Activated CD8-positive, alpha-beta T cell treated with anti-CD3 and anti-CD28 coated beads, Interleukin-2, amount 10 ng/mL, durations not matched to agents 7 days and 5 days (primary cell): ENCODE measurements around the gene HNRNPA1L2. TPM values are rescaled to one million over a fixed set of nuclear protein-coding genes. Genes with fewer than 3 reads are reported as not detected.

Experiments
- ATAC-seq: fragments of 150-1000 bp; cut with Tn5 transposase; one replicate; pipeline ENCODE4 v1.10.0; 2021; ENCODE audit warnings: moderate library complexity
- CTCF ChIA-PET: fragments of 350-600 bp; sonication (Branson Sonifier 250); formaldehyde crosslinking; loops from one replicate; lab custom pipeline; 2021; ENCODE audit warnings: antibody characterized with exemption; lab: Charles Lee
- POLR2A ChIA-PET: fragments of 350-600 bp; sonication (Branson Sonifier 250); formaldehyde crosslinking; loops from one replicate; lab custom pipeline; 2021; ENCODE audit warnings: antibody characterized with exemption; lab: Charles Lee
- DNase-seq: peaks from one replicate; pipeline ENCODE4 v3.0.0-alpha.2; 2020
- H3K27ac Mint-ChIP-seq: one replicate; pipeline ENCODE4 v1.8.0; 2021; ENCODE audit warnings: mild to moderate bottlenecking, mixed read lengths
- H3K27me3 Mint-ChIP-seq: one replicate; pipeline ENCODE4 v1.8.0; 2021; ENCODE audit warnings: low read depth, mixed read lengths
- H3K36me3 Mint-ChIP-seq: one replicate; pipeline ENCODE4 v1.8.0; 2021; ENCODE audit warnings: low read depth, mixed read lengths
- H3K4me1 Mint-ChIP-seq: one replicate; pipeline ENCODE4 v1.8.0; 2021; ENCODE audit warnings: low read depth, mixed read lengths
- H3K4me3 Mint-ChIP-seq: one replicate; pipeline ENCODE4 v1.8.0; 2021; ENCODE audit warnings: mild to moderate bottlenecking, mixed read lengths
- H3K9me3 Mint-ChIP-seq: one replicate; pipeline ENCODE4 v1.8.0; 2022; ENCODE audit warnings: mixed read lengths; ENCODE audit not compliant: insufficient read depth
- total RNA-seq, 2 experiments: library from RNA; stranded (reverse); gene quantifications; one replicate each; pipeline ENCODE4 v1.2.3, GENCODE V29; 2021

The HNRNPA1L2 gene
- total RNA-seq, 2 experiments from 2014 or later = 10.4 TPM

DNA sequence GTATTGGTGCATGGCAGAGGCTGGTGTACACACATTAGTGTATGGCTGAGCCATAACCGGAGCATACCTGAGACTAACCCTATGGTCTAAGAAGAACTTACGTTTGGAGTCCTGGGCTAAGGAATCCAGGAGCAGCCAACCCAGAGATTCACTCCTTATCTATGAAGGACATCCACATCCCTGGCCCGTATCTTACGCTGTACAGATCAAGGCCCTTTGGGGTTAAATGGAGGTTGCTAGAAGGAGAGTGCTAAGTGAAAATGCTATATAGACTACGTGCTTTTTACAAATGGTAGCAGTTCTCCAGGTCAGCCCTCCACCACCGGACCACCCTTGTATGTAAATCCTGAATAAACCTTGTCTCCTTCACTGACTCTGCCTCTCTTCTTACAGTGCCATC is 8.5 kb downstream of the HNRNPA1L2 start:
- Mint-ChIP-seq H3K4me3 (no peak overlapping the region), H3K36me3 (peaks cover 24% of the 10 kb centered on the region), H3K27ac (peak overlapping the region; percentile 48), H3K27me3 (no peaks in the 10 kb centered on the region), H3K4me1 (peaks cover 8% of the 10 kb centered on the region), H3K9me3 (no peaks in the 10 kb centered on the region)
- no peak for DNase-seq
- no peak for ATAC-seq
- POLR2A ChIA-PET = no interaction called here
- CTCF ChIA-PET = no interaction called here

GRCh38 chr13:52651897-52652195 is 9.6 kb downstream of the HNRNPA1L2 start:
- DNase-seq = no peak
- ChIA-PET POLR2A (interaction anchor here (0.6 to 3.4 kb wide), 4 partner anchors 13 to 201 kb away, joined by 3 to 38 read pairs (median 4); no protein-coding TSS in a partner anchor), CTCF (interaction anchor here (0.8 to 3.5 kb wide), 11 partner anchors 12 to 458 kb away, joined by 3 to 48 read pairs (median 5); no protein-coding TSS in a partner anchor)
- H3K4me1 Mint-ChIP-seq = peaks cover 8% of the 10 kb centered on the region
- peaks cover 24% of the 10 kb centered on the region for H3K36me3 Mint-ChIP-seq
- H3K27me3 Mint-ChIP-seq = no peaks in the 10 kb centered on the region
- H3K27ac Mint-ChIP-seq = peak overlapping the region; percentile 50
- H3K9me3 Mint-ChIP-seq = no peaks in the 10 kb centered on the region
- H3K4me3 Mint-ChIP-seq = no peak overlapping the region
- no peak for ATAC-seq

DNA sequence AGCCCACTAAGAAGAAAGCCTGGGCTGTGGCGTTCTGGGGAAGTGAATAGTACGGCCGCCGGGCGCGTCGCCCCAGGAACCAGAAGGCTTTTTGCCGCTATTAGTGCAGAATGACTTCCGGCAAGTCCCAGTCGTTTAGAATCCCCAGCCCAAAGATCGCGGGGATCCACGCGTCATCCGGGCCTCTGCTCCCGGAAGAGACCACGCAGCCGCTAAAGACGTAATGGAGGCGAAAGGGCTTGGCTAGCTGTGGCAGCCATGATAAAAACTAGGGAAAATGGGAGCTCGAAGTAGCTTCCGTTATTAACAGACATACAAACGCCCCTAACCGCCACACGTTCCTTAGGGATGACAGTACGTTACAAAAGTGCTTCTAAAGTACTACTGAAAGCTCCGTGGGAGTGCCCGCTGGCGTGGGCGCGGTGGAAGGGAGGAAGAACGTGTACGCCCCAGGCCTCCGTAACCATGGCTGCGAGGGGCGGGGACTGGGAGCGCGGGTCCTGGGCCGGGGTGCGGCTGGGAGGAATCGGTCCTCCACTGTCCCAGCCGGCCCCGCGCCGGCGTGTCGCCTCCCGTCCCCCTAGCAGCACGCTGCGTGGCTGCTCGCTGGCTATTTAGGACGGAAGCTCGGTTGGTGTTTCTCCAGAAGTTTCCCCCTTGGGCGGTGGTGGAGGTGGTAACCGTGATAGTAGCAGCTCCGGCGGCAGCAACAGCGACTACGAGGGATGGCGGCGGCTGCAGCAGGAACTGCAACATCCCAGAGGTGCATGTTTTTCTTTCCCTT is 10.2 kb downstream of the HNRNPA1L2 start, which contains the start of gene SUGT1:
TSS of gene SUGT1 (plus strand) at position 641 of the 784 bp plus-strand sequence. CDS start at position 726, 85 bp downstream.
- H3K9me3 Mint-ChIP-seq = no peaks in the 10 kb centered on the region
- peaks cover 24% of the 10 kb centered on the region for H3K36me3 Mint-ChIP-seq
- ChIA-PET CTCF (interaction anchor here (0.6 to 3.5 kb wide), 19 partner anchors 12 to 624 kb away, joined by 3 to 48 read pairs (median 5); partner anchors contain the start of gene VPS36), POLR2A (interaction anchor here (0.6 to 3.4 kb wide), 8 partner anchors 14 to 638 kb away, joined by 3 to 38 read pairs (median 3); no protein-coding TSS in a partner anchor)
- H3K27ac Mint-ChIP-seq = peak within 1 kb of the TSS; percentile 50
- H3K27me3 Mint-ChIP-seq = no peaks in the 10 kb centered on the region
- ATAC-seq (peak; percentile 96), DNase-seq (peak; percentile 97)
- peaks cover 8% of the 10 kb centered on the region for H3K4me1 Mint-ChIP-seq
- H3K4me3 Mint-ChIP-seq = no peak within 1 kb of the TSS

DNA sequence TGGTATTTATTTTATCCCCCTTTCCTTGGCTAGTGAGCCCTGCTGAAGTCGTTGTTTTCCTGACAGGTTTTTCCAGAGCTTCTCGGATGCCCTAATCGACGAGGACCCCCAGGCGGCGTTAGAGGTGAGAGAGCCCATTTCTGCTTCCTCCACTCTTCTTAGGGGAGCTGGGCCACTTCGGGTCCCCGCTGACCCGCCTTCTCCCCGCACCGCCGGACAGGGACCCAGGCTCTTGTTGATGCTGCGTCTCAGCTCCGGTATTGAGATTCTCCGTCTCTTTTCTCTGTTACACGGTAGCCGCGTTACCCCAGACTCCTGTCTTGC is 10.7 kb downstream of the HNRNPA1L2 start:
- peaks cover 24% of the 10 kb centered on the region for H3K36me3 Mint-ChIP-seq
- H3K4me1 Mint-ChIP-seq = peaks cover 8% of the 10 kb centered on the region
- no peak overlapping the region for H3K4me3 Mint-ChIP-seq
- POLR2A ChIA-PET = interaction anchor here (0.6 to 3.4 kb wide), 5 partner anchors 15 to 94 kb away, joined by 3 to 38 read pairs (median 3); no protein-coding TSS in a partner anchor
- no peaks in the 10 kb centered on the region for H3K27me3 Mint-ChIP-seq
- DNase-seq (no peak), ATAC-seq (peak; percentile 46)
- CTCF ChIA-PET = interaction anchor here (0.6 to 3.5 kb wide), 18 partner anchors 11 to 623 kb away, joined by 3 to 48 read pairs (median 5); partner anchors contain the start of gene VPS36
- no peaks in the 10 kb centered on the region for H3K9me3 Mint-ChIP-seq
- no peak overlapping the region for H3K27ac Mint-ChIP-seq

- no peak for ATAC-seq
- no peaks in the 10 kb centered on the region for H3K27me3 Mint-ChIP-seq
- no peaks in the 10 kb centered on the region for H3K4me1 Mint-ChIP-seq
- CTCF ChIA-PET = no interaction called here
- H3K9me3 Mint-ChIP-seq = no peaks in the 10 kb centered on the region
- H3K36me3 Mint-ChIP-seq = peaks cover 26% of the 10 kb centered on the region
- no peak overlapping the region for H3K4me3 Mint-ChIP-seq
- H3K27ac Mint-ChIP-seq = no peak overlapping the region
- POLR2A ChIA-PET = no interaction called here
- DNase-seq = no peak
Observed at GRCh38 chr13:52659340-52659739, 17.1 kb downstream of the HNRNPA1L2 start.

DNA sequence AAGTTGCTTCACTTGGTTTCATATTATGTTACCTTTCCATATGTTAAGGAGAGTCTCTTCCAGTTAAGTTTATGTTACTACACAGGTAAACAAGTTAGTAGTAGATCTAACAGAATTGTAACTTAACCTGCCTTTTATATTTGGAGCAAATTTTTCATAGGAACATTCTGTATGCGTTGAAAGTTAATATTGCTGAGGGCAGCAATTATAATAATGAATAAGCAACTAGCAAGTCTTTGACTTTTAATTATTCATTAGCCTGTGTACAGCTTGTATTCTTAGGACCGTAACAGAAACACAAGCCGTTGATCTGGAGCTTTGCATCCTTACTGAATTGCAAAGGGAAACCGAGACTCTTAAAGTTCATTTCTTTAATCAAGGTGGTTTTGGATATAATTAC is 22.0 kb downstream of the HNRNPA1L2 start:
- no peak overlapping the region for H3K27ac Mint-ChIP-seq

GRCh38 chr13:52665325-52665724 is 23.1 kb downstream of the HNRNPA1L2 start:
- POLR2A ChIA-PET = interaction anchor here (2.0 kb wide), 1 partner anchor 48 kb away, joined by 9 read pairs; no protein-coding TSS in a partner anchor
- Mint-ChIP-seq H3K36me3 (peaks cover 38% of the 10 kb centered on the region), H3K4me3 (no peak overlapping the region), H3K27ac (no peak overlapping the region), H3K9me3 (no peaks in the 10 kb centered on the region), H3K4me1 (no peaks in the 10 kb centered on the region), H3K27me3 (no peaks in the 10 kb centered on the region)
- CTCF ChIA-PET = interaction anchor here (0.7 to 4.2 kb wide), 15 partner anchors 9 to 303 kb away, joined by 3 to 48 read pairs (median 5); partner anchors contain the start of gene SUGT1
- DNase-seq (no peak), ATAC-seq (peak; percentile 42)

More for the DNA sequence above, 22.0 kb downstream of the HNRNPA1L2 start:
- H3K4me3 Mint-ChIP-seq = no peak overlapping the region
- POLR2A ChIA-PET = interaction anchor here (2.0 kb wide), 1 partner anchor 47 kb away, joined by 9 read pairs; no protein-coding TSS in a partner anchor
- H3K9me3 Mint-ChIP-seq = no peaks in the 10 kb centered on the region
- CTCF ChIA-PET = interaction anchor here (0.9 to 4.2 kb wide), 8 partner anchors 8 to 304 kb away, joined by 3 to 48 read pairs (median 4); partner anchors contain the start of gene SUGT1
- no peaks in the 10 kb centered on the region for H3K27me3 Mint-ChIP-seq
- DNase-seq (no peak), ATAC-seq (no peak)
- H3K4me1 Mint-ChIP-seq = no peaks in the 10 kb centered on the region
- H3K36me3 Mint-ChIP-seq = peaks cover 39% of the 10 kb centered on the region

DNA sequence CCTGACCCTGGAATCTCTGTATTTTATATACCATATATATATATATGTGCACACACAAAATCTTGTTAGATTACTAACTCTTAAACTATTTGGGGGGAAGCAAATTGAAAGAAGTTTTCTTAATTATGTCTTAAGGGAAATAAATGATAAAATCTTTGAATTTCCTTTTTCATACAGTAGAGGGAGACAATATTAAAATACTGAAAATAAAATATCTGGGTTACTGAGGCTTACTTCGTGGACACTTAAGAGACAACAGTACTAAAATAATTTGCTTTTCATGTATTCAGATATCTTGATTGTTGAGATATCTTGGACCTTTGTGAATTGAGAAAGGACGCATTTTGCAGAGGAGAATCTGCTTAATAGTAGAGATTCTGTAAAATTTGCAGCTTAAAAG is 27.4 kb downstream of the HNRNPA1L2 start:
- CTCF ChIA-PET = interaction anchor here (1.0 to 2.8 kb wide), 2 partner anchors 17 to 139 kb away, joined by 5 to 15 read pairs; partner anchors contain the start of gene SUGT1
- Mint-ChIP-seq H3K27ac (no peak overlapping the region), H3K4me1 (no peaks in the 10 kb centered on the region), H3K9me3 (no peaks in the 10 kb centered on the region), H3K27me3 (no peaks in the 10 kb centered on the region), H3K36me3 (peaks cover 25% of the 10 kb centered on the region), H3K4me3 (no peak overlapping the region)
- DNase-seq (no peak), ATAC-seq (no peak)
- POLR2A ChIA-PET = no interaction called here

DNA sequence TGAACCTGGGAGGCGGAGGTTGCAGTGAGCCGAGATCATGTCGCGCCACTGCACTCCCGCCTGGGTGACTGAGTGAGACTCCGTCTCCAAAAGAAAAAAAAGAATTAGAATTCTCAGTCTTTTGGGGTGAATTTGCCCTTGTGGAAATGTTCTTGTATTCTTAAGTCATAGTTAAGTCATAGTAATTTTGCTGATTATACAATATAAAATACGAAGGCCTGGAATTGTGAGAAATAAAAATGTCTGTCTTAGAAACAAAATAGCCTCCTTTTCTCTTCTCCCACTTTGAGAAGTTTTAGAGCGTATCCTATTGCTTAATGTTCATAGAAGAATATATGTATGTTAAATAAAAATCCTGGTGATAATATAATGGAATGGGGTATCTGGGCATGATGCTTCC is 28.5 kb downstream of the HNRNPA1L2 start:
- Mint-ChIP-seq H3K9me3 (no peaks in the 10 kb centered on the region), H3K27ac (no peak overlapping the region), H3K27me3 (no peaks in the 10 kb centered on the region), H3K4me3 (no peak overlapping the region), H3K36me3 (peaks cover 25% of the 10 kb centered on the region), H3K4me1 (no peaks in the 10 kb centered on the region)
- DNase-seq (no peak), ATAC-seq (no peak)
- CTCF ChIA-PET = interaction anchor here (0.7 to 2.8 kb wide), 3 partner anchors 18 to 138 kb away, joined by 3 to 15 read pairs (median 5); partner anchors contain the start of gene SUGT1
- POLR2A ChIA-PET = no interaction called here

- H3K36me3 Mint-ChIP-seq = peaks cover 33% of the 10 kb centered on the region
- no peak overlapping the region for H3K4me3 Mint-ChIP-seq
- ATAC-seq (no peak), DNase-seq (no peak)
- no peak overlapping the region for H3K27ac Mint-ChIP-seq
- no peaks in the 10 kb centered on the region for H3K27me3 Mint-ChIP-seq
- POLR2A ChIA-PET = no interaction called here
- no peaks in the 10 kb centered on the region for H3K9me3 Mint-ChIP-seq
- CTCF ChIA-PET = interaction anchor here (1.1 kb wide), 1 partner anchor 20 kb away, joined by 5 read pairs; no protein-coding TSS in a partner anchor
- no peaks in the 10 kb centered on the region for H3K4me1 Mint-ChIP-seq
Observed at GRCh38 chr13:52673465-52673864, 31.2 kb downstream of the HNRNPA1L2 start.

- Mint-ChIP-seq H3K9me3 (no peaks in the 10 kb centered on the region), H3K4me3 (no peak overlapping the region), H3K36me3 (peaks cover 39% of the 10 kb centered on the region), H3K27me3 (no peaks in the 10 kb centered on the region), H3K4me1 (no peaks in the 10 kb centered on the region), H3K27ac (no peak overlapping the region)
- no peak for ATAC-seq
- ChIA-PET CTCF (interaction anchor here (1.3 kb wide), 1 partner anchor 13 kb away, joined by 5 read pairs; no protein-coding TSS in a partner anchor), POLR2A (no interaction called here)
- no peak for DNase-seq
Observed at GRCh38 chr13:52677823-52678222, 35.6 kb downstream of the HNRNPA1L2 start.
